Measurements from ENCODE around the gene NPTX1.
A peak's percentile ranks its signal among the peaks of the same experiment; 100 is the strongest.
"Not testable (repeated sequence)": the region's sequence is repeated elsewhere in the genome, so short reads cannot be mapped to it uniquely, and the experiment has no call there.

Gene NPTX1

DNA sequence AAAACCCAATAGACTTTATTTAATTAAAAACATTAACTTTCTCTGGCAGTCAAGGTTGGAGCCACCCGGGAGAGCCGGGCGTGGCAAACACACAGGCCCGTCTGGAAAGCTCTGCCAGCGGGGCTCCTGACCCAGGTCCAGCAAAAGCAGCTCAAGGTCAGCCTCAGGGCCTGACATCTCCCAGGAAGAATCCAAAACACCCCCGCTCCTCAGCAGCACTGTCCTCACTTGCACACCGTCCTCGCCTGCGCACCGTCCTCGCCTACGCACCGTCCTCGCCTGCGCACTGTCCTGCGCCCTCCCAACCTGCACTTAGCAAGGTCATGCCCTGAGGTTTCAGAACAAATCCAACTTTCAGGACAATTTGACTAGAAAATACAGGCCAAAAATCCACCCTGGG is 36.8 kb upstream of the NPTX1 start:
- Histone ChIP-seq H3K27ac (ENCODE audit: low read depth, low read length) (no peak overlapping the region), H3K4me1 (ENCODE audit: control insufficient read depth, insufficient read depth, low read length, unreplicated experiment) (peaks cover 25% of the 10 kb centered on the region), H3K4me3 (ENCODE audit: low read depth, low read length) (no peak overlapping the region), H2AFZ (ENCODE audit: low read length, unreplicated experiment) (no peak overlapping the region), H3K36me3 (ENCODE audit: insufficient read depth, low read length) (no peaks in the 10 kb centered on the region), H3K27me3 (ENCODE audit: insufficient read depth, low read length) (no peaks in the 10 kb centered on the region), H3K79me2 (ENCODE audit: control insufficient read depth, insufficient read depth, low read length, unreplicated experiment) (no peaks in the 10 kb centered on the region)

- H2AFZ ChIP-seq (ENCODE audit: low read length, unreplicated experiment): no peak overlapping the region
- peaks cover 25% of the 10 kb centered on the region for H3K4me1 ChIP-seq (ENCODE audit: control insufficient read depth, insufficient read depth, low read length, unreplicated experiment)
- no peaks in the 10 kb centered on the region for H3K27me3 ChIP-seq (ENCODE audit: insufficient read depth, low read length)
- no peak overlapping the region for H3K27ac ChIP-seq (ENCODE audit: low read depth, low read length)
- no peaks in the 10 kb centered on the region for H3K36me3 ChIP-seq (ENCODE audit: insufficient read depth, low read length)
- no peak overlapping the region for H3K4me3 ChIP-seq (ENCODE audit: low read depth, low read length)
- no peaks in the 10 kb centered on the region for H3K79me2 ChIP-seq (ENCODE audit: control insufficient read depth, insufficient read depth, low read length, unreplicated experiment)
These were observed 35.8 kb upstream of the NPTX1 start for GRCh38 chr17:80512233-80512632.

- H3K79me2 ChIP-seq (ENCODE audit: control insufficient read depth, insufficient read depth, low read length, unreplicated experiment): no peaks in the 10 kb centered on the region
- H3K36me3 ChIP-seq (ENCODE audit: insufficient read depth, low read length): no peaks in the 10 kb centered on the region
- no peak overlapping the region for H3K4me3 ChIP-seq (ENCODE audit: low read depth, low read length)
- H2AFZ ChIP-seq (ENCODE audit: low read length, unreplicated experiment): no peak overlapping the region
- no peak overlapping the region for H3K27ac ChIP-seq (ENCODE audit: low read depth, low read length)
- no peaks in the 10 kb centered on the region for H3K27me3 ChIP-seq (ENCODE audit: insufficient read depth, low read length)
- H3K4me1 ChIP-seq (ENCODE audit: control insufficient read depth, insufficient read depth, low read length, unreplicated experiment): peaks cover 25% of the 10 kb centered on the region
These were observed 35.1 kb upstream of the NPTX1 start for GRCh38 chr17:80511222-80512180.

DNA sequence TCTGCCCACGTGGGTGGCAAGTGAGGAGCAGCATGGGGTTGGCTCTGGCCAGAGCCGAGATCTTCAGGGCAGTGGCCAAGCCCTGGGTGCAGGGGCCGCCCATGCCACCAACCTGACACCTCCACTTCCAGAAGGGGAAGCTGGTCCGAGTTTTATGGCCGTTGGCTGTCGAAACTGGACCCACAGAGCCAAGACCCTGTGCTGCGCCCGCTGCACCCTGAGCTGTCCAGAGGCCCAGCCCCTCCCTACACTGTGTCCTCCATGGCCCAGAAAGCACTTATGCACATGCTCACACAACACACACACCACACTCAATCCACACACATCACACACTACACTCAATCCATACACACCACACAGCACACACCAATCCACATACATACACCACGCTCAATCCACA is 34.4 kb upstream of the NPTX1 start:
- Histone ChIP-seq H3K27me3 (ENCODE audit: insufficient read depth, low read length) (no peaks in the 10 kb centered on the region), H3K4me1 (ENCODE audit: control insufficient read depth, insufficient read depth, low read length, unreplicated experiment) (peaks cover 25% of the 10 kb centered on the region), H3K27ac (ENCODE audit: low read depth, low read length) (no peak overlapping the region)

DNA sequence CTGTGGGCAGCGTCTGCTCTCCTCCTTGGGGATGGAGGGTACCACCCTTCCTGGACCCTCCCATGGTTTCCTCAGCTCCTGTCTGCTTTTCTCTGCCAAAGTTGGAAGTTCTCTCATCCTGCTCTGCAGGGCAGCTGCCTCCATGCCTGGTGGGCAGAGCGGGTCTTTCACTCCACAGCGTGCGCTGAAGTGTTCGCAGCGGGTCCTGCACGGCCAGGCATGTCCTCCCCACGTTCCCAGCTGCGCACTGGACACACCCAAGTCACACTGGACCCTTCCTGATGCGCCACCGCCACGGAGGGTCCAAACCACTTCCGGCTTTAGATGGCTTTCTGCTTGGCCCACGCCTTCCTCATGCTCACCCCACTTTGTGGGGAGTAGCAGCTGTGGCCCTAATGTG is 33.7 kb upstream of the NPTX1 start:
- no peaks in the 10 kb centered on the region for H3K27me3 ChIP-seq (ENCODE audit: insufficient read depth, low read length)
- H3K36me3 ChIP-seq (ENCODE audit: insufficient read depth, low read length): no peaks in the 10 kb centered on the region
- H3K79me2 ChIP-seq (ENCODE audit: control insufficient read depth, insufficient read depth, low read length, unreplicated experiment): no peaks in the 10 kb centered on the region
- no peak overlapping the region for H3K4me3 ChIP-seq (ENCODE audit: low read depth, low read length)
- H3K4me1 ChIP-seq (ENCODE audit: control insufficient read depth, insufficient read depth, low read length, unreplicated experiment): peaks cover 29% of the 10 kb centered on the region
- no peak overlapping the region for H3K27ac ChIP-seq (ENCODE audit: low read depth, low read length)
- no peak overlapping the region for H2AFZ ChIP-seq (ENCODE audit: low read length, unreplicated experiment)

More for the DNA sequence above, 34.4 kb upstream of the NPTX1 start:
- Histone ChIP-seq H2AFZ (ENCODE audit: low read length, unreplicated experiment) (no peak overlapping the region), H3K79me2 (ENCODE audit: control insufficient read depth, insufficient read depth, low read length, unreplicated experiment) (no peaks in the 10 kb centered on the region), H3K36me3 (ENCODE audit: insufficient read depth, low read length) (no peaks in the 10 kb centered on the region), H3K4me3 (ENCODE audit: low read depth, low read length) (no peak overlapping the region)

DNA sequence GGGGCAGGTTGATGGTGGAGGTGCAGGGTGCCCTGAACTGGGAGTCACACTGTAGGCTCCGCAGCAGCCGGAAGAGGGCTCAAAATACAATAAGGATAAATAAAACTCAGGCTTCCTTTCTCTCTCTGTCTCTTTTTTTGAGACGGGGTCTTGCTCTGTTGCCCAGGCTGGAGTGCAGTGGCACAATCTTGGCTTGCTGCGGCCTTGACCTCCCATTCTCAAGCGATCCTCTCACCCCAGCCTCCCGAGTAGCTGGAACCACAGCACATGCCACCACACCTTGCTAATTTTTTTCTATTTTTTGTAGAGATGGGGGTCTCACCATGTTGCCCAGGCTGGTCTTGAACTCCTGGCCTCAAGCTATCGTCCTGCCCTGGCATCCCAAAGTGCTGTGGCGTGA is 32.9 kb upstream of the NPTX1 start:
- no peaks in the 10 kb centered on the region for H3K27me3 ChIP-seq (ENCODE audit: insufficient read depth, low read length)
- no peaks in the 10 kb centered on the region for H3K79me2 ChIP-seq (ENCODE audit: control insufficient read depth, insufficient read depth, low read length, unreplicated experiment)
- H3K27ac ChIP-seq (ENCODE audit: low read depth, low read length): no peak overlapping the region
- no peak overlapping the region for H2AFZ ChIP-seq (ENCODE audit: low read length, unreplicated experiment)
- peaks cover 36% of the 10 kb centered on the region for H3K4me1 ChIP-seq (ENCODE audit: control insufficient read depth, insufficient read depth, low read length, unreplicated experiment)
- no peaks in the 10 kb centered on the region for H3K36me3 ChIP-seq (ENCODE audit: insufficient read depth, low read length)
- H3K4me3 ChIP-seq (ENCODE audit: low read depth, low read length): no peak overlapping the region

DNA sequence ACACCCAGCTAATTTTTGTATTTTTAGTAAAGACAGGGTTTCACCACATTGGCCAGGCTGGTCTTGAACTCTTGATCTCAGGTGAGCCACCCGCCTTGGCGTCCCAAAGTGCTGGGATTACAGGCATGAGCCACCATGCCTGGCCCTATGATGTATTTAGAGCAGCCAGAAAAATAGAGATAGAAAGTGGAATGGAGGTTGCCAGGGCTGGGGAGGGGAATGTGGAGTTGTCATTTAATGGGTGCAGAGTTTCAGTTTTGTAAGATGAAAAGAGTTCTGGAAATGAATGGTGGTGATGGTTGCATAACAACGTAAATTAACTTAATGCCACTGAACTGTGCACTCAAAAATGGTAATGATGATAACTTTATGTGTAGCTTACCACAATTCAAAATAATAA is 31.6 kb upstream of the NPTX1 start:
- no peaks in the 10 kb centered on the region for H3K27me3 ChIP-seq (ENCODE audit: insufficient read depth, low read length)
- no peak overlapping the region for H3K27ac ChIP-seq (ENCODE audit: low read depth, low read length)
- H3K4me1 ChIP-seq (ENCODE audit: control insufficient read depth, insufficient read depth, low read length, unreplicated experiment): peaks cover 27% of the 10 kb centered on the region
- H3K79me2 ChIP-seq (ENCODE audit: control insufficient read depth, insufficient read depth, low read length, unreplicated experiment): no peaks in the 10 kb centered on the region
- H2AFZ ChIP-seq (ENCODE audit: low read length, unreplicated experiment): no peak overlapping the region
- H3K4me3 ChIP-seq (ENCODE audit: low read depth, low read length): no peak overlapping the region
- H3K36me3 ChIP-seq (ENCODE audit: insufficient read depth, low read length): no peaks in the 10 kb centered on the region

GRCh38 chr17:80507177-80507576 is 30.8 kb upstream of the NPTX1 start:
- peaks cover 20% of the 10 kb centered on the region for H3K4me1 ChIP-seq (ENCODE audit: control insufficient read depth, insufficient read depth, low read length, unreplicated experiment)
- not testable (repeated sequence) for H3K79me2 ChIP-seq (ENCODE audit: control insufficient read depth, insufficient read depth, low read length, unreplicated experiment); H3K27ac ChIP-seq (ENCODE audit: low read depth, low read length); H3K27me3 ChIP-seq (ENCODE audit: insufficient read depth, low read length); H3K36me3 ChIP-seq (ENCODE audit: insufficient read depth, low read length); H2AFZ ChIP-seq (ENCODE audit: low read length, unreplicated experiment); H3K4me3 ChIP-seq (ENCODE audit: low read depth, low read length)

GRCh38 chr17:80504686-80505413 is 28.4 kb upstream of the NPTX1 start:
- Histone ChIP-seq H3K79me2 (ENCODE audit: control insufficient read depth, insufficient read depth, low read length, unreplicated experiment) (no peaks in the 10 kb centered on the region), H3K4me1 (ENCODE audit: control insufficient read depth, insufficient read depth, low read length, unreplicated experiment) (peaks cover 13% of the 10 kb centered on the region), H3K4me3 (ENCODE audit: low read depth, low read length) (0 out of 2 replicates have a peak overlapping the region, but pooled peaks have one; percentile 52), H2AFZ (ENCODE audit: low read length, unreplicated experiment) (peak overlapping the region; percentile 19), H3K27me3 (ENCODE audit: insufficient read depth, low read length) (no peaks in the 10 kb centered on the region), H3K27ac (ENCODE audit: low read depth, low read length) (peak overlapping the region; percentile 92), H3K36me3 (ENCODE audit: insufficient read depth, low read length) (no peaks in the 10 kb centered on the region)

GRCh38 chr17:80503921-80504320 is 27.5 kb upstream of the NPTX1 start:
- H3K79me2 ChIP-seq (ENCODE audit: control insufficient read depth, insufficient read depth, low read length, unreplicated experiment): no peaks in the 10 kb centered on the region
- no peaks in the 10 kb centered on the region for H3K36me3 ChIP-seq (ENCODE audit: insufficient read depth, low read length)
- H3K27ac ChIP-seq (ENCODE audit: low read depth, low read length): no peak overlapping the region
- H3K4me3 ChIP-seq (ENCODE audit: low read depth, low read length): no peak overlapping the region
- no peaks in the 10 kb centered on the region for H3K27me3 ChIP-seq (ENCODE audit: insufficient read depth, low read length)
- no peak overlapping the region for H2AFZ ChIP-seq (ENCODE audit: low read length, unreplicated experiment)
- peaks cover 13% of the 10 kb centered on the region for H3K4me1 ChIP-seq (ENCODE audit: control insufficient read depth, insufficient read depth, low read length, unreplicated experiment)
